ENCODE measurements around the gene PIP5K1A. TPM values are rescaled to one million over a fixed set of nuclear protein-coding genes. Genes with fewer than 3 reads are reported as not detected.

The PIP5K1A gene
- total and polyA plus RNA-seq, 2 of the 8 experiments (the other 6 are each of a cell fraction or from before 2014, with no cell fraction given) = 87.5 to 105 TPM

GRCh38 chr1:151294742-151295462, 96.5 kb downstream of the PIP5K1A start (continued):
- TF ChIP-seq SIN3A (conservative IDR thresholded peaks at IDR 0.05 in 1 of 2, IDR thresholded peaks at IDR 0.05 in 1 of 2; ENCODE audit: low read depth in 1 of 2, low read length in 2 of 2) = 0 out of 4 replicates have a peak, but pooled peaks of 1 of the 2 experiments have one; percentile 37
- no peak for TF ChIP-seq CEBPB (IDR thresholded peaks at IDR 0.05; ENCODE audit: low read depth, low read length)
- no peak for TF ChIP-seq POLR2AphosphoS5 (IDR thresholded peaks at IDR 0.05; ENCODE audit: low read depth, low read length)
- no peak for TF ChIP-seq ATF2 (IDR thresholded peaks at IDR 0.05; ENCODE audit: low read length)
- 0 out of 2 replicates have a peak, but pooled peaks have one; percentile 48 for TF ChIP-seq SP1 (IDR thresholded peaks at IDR 0.05; ENCODE audit: low read depth, low read length)

Other genes starting within 250 kb of the PIP5K1A start
- gene CERS2, start 223.7 kb upstream of the PIP5K1A start, total RNA-seq (2021; fragmentation: NEBNext Ultra II Directional; extraction: Animal tissue kit (Norgen Biotek cat#: 25700)) = 237 and 241 TPM in 2 replicates
- gene CERS2, start 223.7 kb upstream of the PIP5K1A start, polyA plus RNA-seq (2011; rRNA removed) = 153 and 216 TPM in 2 replicates
- 1.5 and 1.8 TPM in 2 replicates for gene ANXA9, start 216.3 kb upstream of the PIP5K1A start, total RNA-seq (2021; fragmentation: NEBNext Ultra II Directional; extraction: Animal tissue kit (Norgen Biotek cat#: 25700))
- gene ANXA9, start 216.3 kb upstream of the PIP5K1A start, polyA plus RNA-seq (2011; rRNA removed) = 3.3 and 3.5 TPM in 2 replicates
- 10.6 and 11.4 TPM in 2 replicates for gene MINDY1, start 191.7 kb upstream of the PIP5K1A start, total RNA-seq (2021; fragmentation: NEBNext Ultra II Directional; extraction: Animal tissue kit (Norgen Biotek cat#: 25700))
- 10.3 and 11.5 TPM in 2 replicates for gene MINDY1, start 191.7 kb upstream of the PIP5K1A start, polyA plus RNA-seq (2011; rRNA removed)
- 27.5 and 32.8 TPM in 2 replicates for gene PRUNE1, start 190.1 kb upstream of the PIP5K1A start, total RNA-seq (2021; fragmentation: NEBNext Ultra II Directional; extraction: Animal tissue kit (Norgen Biotek cat#: 25700))
- gene PRUNE1, start 190.1 kb upstream of the PIP5K1A start, polyA plus RNA-seq (2011; rRNA removed) = 42.8 and 54.2 TPM in 2 replicates
- gene BNIPL, start 162.0 kb upstream of the PIP5K1A start, total RNA-seq (2021; fragmentation: NEBNext Ultra II Directional; extraction: Animal tissue kit (Norgen Biotek cat#: 25700)) = 2.3 and 2.4 TPM in 2 replicates
- gene BNIPL, start 162.0 kb upstream of the PIP5K1A start, polyA plus RNA-seq (2011; rRNA removed) = 3.3 and 3.5 TPM in 2 replicates
- 3.0 and 5.0 TPM in 2 replicates for gene C1orf56, start 150.8 kb upstream of the PIP5K1A start, total RNA-seq (2021; fragmentation: NEBNext Ultra II Directional; extraction: Animal tissue kit (Norgen Biotek cat#: 25700))
- gene C1orf56, start 150.8 kb upstream of the PIP5K1A start, polyA plus RNA-seq (2011; rRNA removed) = 3.4 and 5.6 TPM in 2 replicates
- 67.8 and 74.1 TPM in 2 replicates for gene CDC42SE1, start 138.9 kb upstream of the PIP5K1A start, total RNA-seq (2021; fragmentation: NEBNext Ultra II Directional; extraction: Animal tissue kit (Norgen Biotek cat#: 25700))
- 29.0 and 30.5 TPM in 2 replicates for gene CDC42SE1, start 138.9 kb upstream of the PIP5K1A start, polyA plus RNA-seq (2011; rRNA removed)
- gene MLLT11, start 138.2 kb upstream of the PIP5K1A start, total RNA-seq (2021; fragmentation: NEBNext Ultra II Directional; extraction: Animal tissue kit (Norgen Biotek cat#: 25700)) = 18.1 and 19.2 TPM in 2 replicates
- 10.2 and 13.7 TPM in 2 replicates for gene MLLT11, start 138.2 kb upstream of the PIP5K1A start, polyA plus RNA-seq (2011; rRNA removed)
- 1.9 and 2.4 TPM in 2 replicates for gene GABPB2, start 127.8 kb upstream of the PIP5K1A start, total RNA-seq (2021; fragmentation: NEBNext Ultra II Directional; extraction: Animal tissue kit (Norgen Biotek cat#: 25700))
- gene GABPB2, start 127.8 kb upstream of the PIP5K1A start, polyA plus RNA-seq (2011; rRNA removed) = 1.4 and 1.8 TPM in 2 replicates
- 15.7 and 17.5 TPM in 2 replicates for gene SEMA6C, start 51.9 kb upstream of the PIP5K1A start, total RNA-seq (2021; fragmentation: NEBNext Ultra II Directional; extraction: Animal tissue kit (Norgen Biotek cat#: 25700))
- gene SEMA6C, start 51.9 kb upstream of the PIP5K1A start, polyA plus RNA-seq (2011; rRNA removed) = 12.2 and 22.7 TPM in 2 replicates
- gene TNFAIP8L2, start 41.9 kb upstream of the PIP5K1A start, total RNA-seq (2021; fragmentation: NEBNext Ultra II Directional; extraction: Animal tissue kit (Norgen Biotek cat#: 25700)) = not detected in 2 replicates
- gene TNFAIP8L2, start 41.9 kb upstream of the PIP5K1A start, polyA plus RNA-seq (2011; rRNA removed) = not detected in 2 replicates
- 4.9 and 6.0 TPM in 2 replicates for gene LYSMD1, start 32.6 kb upstream of the PIP5K1A start, total RNA-seq (2021; fragmentation: NEBNext Ultra II Directional; extraction: Animal tissue kit (Norgen Biotek cat#: 25700))
- 2.4 and 2.5 TPM in 2 replicates for gene LYSMD1, start 32.6 kb upstream of the PIP5K1A start, polyA plus RNA-seq (2011; rRNA removed)
- gene SCNM1, start 32.4 kb upstream of the PIP5K1A start, total RNA-seq (2021; fragmentation: NEBNext Ultra II Directional; extraction: Animal tissue kit (Norgen Biotek cat#: 25700)) = 44.5 and 46.2 TPM in 2 replicates
- gene SCNM1, start 32.4 kb upstream of the PIP5K1A start, polyA plus RNA-seq (2011; rRNA removed) = 13.6 and 17.3 TPM in 2 replicates
- not detected in 2 replicates for gene TMOD4, start 22.6 kb upstream of the PIP5K1A start, total RNA-seq (2021; fragmentation: NEBNext Ultra II Directional; extraction: Animal tissue kit (Norgen Biotek cat#: 25700))
- 0.42 and 0.63 TPM in 2 replicates for gene TMOD4, start 22.6 kb upstream of the PIP5K1A start, polyA plus RNA-seq (2011; rRNA removed)
- gene VPS72, start 8.4 kb upstream of the PIP5K1A start, total RNA-seq (2021; fragmentation: NEBNext Ultra II Directional; extraction: Animal tissue kit (Norgen Biotek cat#: 25700)) = 114 and 121 TPM in 2 replicates
- gene VPS72, start 8.4 kb upstream of the PIP5K1A start, polyA plus RNA-seq (2011; rRNA removed) = 86.6 and 86.8 TPM in 2 replicates
- gene PSMD4, start 56.2 kb downstream of the PIP5K1A start, total RNA-seq (2021; fragmentation: NEBNext Ultra II Directional; extraction: Animal tissue kit (Norgen Biotek cat#: 25700)) = 216 and 226 TPM in 2 replicates
- gene PSMD4, start 56.2 kb downstream of the PIP5K1A start, polyA plus RNA-seq (2011; rRNA removed) = 284 and 293 TPM in 2 replicates
- gene ZNF687, start 83.7 kb downstream of the PIP5K1A start, total RNA-seq (2021; fragmentation: NEBNext Ultra II Directional; extraction: Animal tissue kit (Norgen Biotek cat#: 25700)) = 43.0 and 45.9 TPM in 2 replicates
- gene ZNF687, start 83.7 kb downstream of the PIP5K1A start, polyA plus RNA-seq (2011; rRNA removed) = 69.9 and 91.9 TPM in 2 replicates
- 30.1 and 31.0 TPM in 2 replicates for gene PI4KB, start 128.9 kb downstream of the PIP5K1A start, total RNA-seq (2021; fragmentation: NEBNext Ultra II Directional; extraction: Animal tissue kit (Norgen Biotek cat#: 25700))
- 33.1 and 37.1 TPM in 2 replicates for gene PI4KB, start 128.9 kb downstream of the PIP5K1A start, polyA plus RNA-seq (2011; rRNA removed)
- 57.6 and 59.7 TPM in 2 replicates for gene RFX5, start 148.7 kb downstream of the PIP5K1A start, total RNA-seq (2021; fragmentation: NEBNext Ultra II Directional; extraction: Animal tissue kit (Norgen Biotek cat#: 25700))
- gene RFX5, start 148.7 kb downstream of the PIP5K1A start, polyA plus RNA-seq (2011; rRNA removed) = 27.8 and 29.9 TPM in 2 replicates
- gene SELENBP1, start 174.2 kb downstream of the PIP5K1A start, total RNA-seq (2021; fragmentation: NEBNext Ultra II Directional; extraction: Animal tissue kit (Norgen Biotek cat#: 25700)) = 15.3 and 20.0 TPM in 2 replicates
- 32.4 and 39.4 TPM in 2 replicates for gene SELENBP1, start 174.2 kb downstream of the PIP5K1A start, polyA plus RNA-seq (2011; rRNA removed)
- gene PSMB4, start 201.0 kb downstream of the PIP5K1A start, total RNA-seq (2021; fragmentation: NEBNext Ultra II Directional; extraction: Animal tissue kit (Norgen Biotek cat#: 25700)) = 422 and 430 TPM in 2 replicates
- 1,009 and 1,098 TPM in 2 replicates for gene PSMB4, start 201.0 kb downstream of the PIP5K1A start, polyA plus RNA-seq (2011; rRNA removed)

Measured in H1 (cell line).